Renal cortex interstitium (tissue), 11 donors: ENCODE data around the gene NAALAD2. TPM values are rescaled to one million over a fixed set of nuclear protein-coding genes. Genes with fewer than 3 reads are reported as not detected.
"Not testable (repeated sequence)": the region's sequence is repeated elsewhere in the genome, so short reads cannot be mapped to it uniquely, and the experiment has no call there.

Experiments
- DNase-seq, 11 donors: peaks; one replicate each; pipeline ENCODE4 v3.0.0-alpha.2; 2013; ENCODE audit warnings: low read depth in 9 of 11, low spot score in 4 of 11; ENCODE audit errors: extremely low read depth in 1 of 11
- polyA plus RNA-seq, 3 donors: library from polyadenylated mRNA; unstranded; fragments of 120-200 nt; gene quantifications; one replicate each; pipeline ENCODE4 v1.2.1, GENCODE V29; 2013; ENCODE audit not compliant: insufficient read length in 3 of 3

NAALAD2 gene
- polyA plus RNA-seq, 3 donors = 16.8 to 34.8 (median 23.8) TPM

DNA sequence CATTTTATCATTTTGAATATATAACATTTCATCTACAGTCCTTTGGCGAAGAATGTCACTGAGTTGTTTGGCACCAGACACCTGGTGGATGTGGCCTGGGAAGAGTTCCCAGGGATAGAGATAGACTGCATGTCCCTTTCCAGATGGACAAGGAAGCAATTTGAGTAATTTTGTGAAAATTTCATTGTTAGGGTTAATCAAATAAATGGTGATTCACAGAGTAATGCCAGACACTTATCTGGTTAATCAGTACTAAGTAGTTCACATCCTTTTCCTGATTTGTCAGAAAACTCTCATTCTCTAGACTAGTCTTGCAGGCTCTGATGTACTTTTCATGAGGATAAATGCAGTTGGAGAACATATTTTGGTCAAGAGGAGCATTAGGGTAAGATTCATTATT, 41.6 kb downstream of the NAALAD2 start:
- DNase-seq = no peak

DNA sequence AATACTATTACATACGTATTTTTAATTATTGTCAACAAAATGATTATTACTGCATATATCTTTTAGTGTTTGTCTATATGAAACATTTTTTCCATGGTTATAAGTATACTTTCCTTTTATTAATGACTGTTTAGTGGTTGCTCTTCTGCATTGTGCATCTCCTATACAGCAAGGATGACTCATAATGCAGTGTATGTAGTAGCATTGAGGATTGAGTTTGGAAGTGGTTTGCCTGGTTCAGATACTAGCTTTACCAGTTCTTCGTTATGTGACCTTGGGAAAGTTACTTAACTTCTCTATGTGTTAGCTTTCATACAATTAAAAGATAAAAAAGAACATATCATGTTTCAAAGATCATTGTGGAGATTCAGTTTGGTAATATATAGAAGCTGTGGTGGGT, 44.3 kb downstream of the NAALAD2 start:
- no peak for DNase-seq

DNA sequence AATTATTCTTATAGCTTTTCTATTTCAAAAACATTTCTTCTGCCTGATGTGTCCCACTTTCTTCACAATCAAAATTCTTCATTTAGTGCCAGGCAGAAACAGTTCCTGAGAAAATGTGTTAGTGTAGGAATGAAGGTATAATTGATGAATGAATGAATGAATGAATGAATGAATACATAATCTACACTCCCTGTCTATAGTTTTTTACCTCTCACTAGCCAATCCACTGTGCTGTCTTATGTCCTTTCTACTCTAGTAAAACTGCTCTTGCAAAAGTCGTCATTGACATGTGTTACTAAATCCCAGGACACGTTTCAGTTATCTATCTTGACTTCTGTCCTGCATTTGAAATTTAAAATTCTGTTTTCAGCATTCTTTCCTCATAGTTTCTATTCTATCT, 45.5 kb downstream of the NAALAD2 start:
- no peak for DNase-seq

DNA sequence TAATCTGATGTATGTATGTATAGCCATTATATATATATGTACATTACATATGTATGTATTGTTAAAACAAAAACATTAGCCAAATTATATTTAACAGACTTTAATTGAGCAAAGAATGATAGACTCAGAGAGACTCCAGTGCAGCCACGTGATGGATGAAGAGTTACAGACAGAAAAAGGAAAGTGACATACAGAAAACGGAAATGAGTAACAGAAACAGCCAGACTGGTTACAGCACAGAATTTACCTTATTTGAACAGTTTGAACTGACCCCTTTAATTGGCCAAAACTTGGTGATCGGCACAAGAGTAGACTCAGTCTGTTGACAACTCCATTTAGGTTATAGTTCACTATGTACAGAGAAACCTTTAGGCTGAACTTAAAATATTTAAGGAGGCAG, 53.4 kb downstream of the NAALAD2 start:
- no peak for DNase-seq

DNA sequence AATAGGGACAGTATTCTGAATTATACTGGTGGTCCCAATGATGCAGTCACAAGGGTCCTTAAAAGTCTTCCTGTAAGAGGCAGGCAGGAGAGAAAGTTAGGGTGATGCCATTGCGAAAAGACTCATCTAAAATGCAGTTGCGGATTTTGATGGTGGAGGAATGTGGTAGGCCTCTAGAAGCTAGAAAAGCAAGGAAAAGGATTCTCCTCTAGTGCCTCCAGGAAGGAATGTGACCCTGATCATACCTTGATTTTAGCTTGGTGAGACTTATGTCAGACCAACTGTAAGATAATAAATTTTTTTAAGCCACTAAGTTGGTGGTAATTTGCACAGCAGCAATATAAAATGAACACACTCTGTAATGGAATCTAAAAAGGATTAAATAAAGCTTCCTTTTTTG, 54.5 kb downstream of the NAALAD2 start:
- no peak for DNase-seq

DNA sequence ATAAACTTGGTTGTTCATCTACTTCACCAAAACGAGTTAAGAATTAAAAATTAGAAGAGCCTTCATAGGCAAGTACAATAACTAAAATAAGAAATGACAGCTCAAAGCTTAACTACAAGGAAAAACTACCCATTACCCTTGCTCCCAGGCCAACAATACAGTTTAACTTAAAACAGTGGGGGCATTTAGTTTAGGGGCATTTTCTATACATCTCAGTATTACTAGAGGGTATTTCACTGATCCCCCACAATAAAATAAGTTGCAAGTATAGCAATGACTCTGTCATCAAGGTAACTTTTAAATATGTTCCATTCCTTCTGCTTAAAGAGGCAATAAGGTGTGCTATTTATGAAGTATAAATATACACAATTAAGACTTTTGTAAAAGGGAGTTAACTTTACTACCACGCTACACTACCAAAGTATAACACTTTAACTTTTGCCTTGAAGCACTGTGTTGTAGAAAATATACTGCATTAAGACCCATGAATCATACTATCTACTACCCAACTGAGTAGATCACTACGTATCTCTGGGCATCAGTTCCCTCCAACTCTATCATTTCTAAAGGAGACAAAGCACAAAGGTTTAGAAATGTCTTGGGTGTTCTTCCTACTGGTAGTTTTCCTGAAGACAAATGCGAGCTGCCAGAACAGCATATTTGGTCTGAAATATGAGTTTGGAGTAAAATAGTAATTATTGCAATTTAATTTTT, 58.6 kb downstream of the NAALAD2 start:
- no peak for DNase-seq

DNA sequence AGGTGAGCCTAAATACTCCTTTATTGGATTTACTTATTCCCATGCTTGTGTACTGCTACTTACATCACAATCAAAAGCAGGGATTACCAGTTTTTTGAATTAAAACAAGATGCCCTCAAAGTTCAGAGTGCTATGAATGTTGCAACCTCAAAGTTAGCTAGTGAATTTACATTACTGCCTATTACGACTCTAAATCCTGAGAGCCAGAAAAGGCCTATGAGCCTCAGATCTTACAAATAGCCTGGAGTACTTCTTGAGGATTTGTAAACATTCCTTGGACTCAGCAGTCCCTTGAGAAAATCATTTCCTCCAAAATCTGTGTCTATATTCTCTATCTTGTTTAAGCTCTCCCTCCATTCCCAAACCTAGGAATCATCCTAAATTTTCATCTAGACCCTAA, 62.9 kb downstream of the NAALAD2 start:
- no peak for DNase-seq

DNA sequence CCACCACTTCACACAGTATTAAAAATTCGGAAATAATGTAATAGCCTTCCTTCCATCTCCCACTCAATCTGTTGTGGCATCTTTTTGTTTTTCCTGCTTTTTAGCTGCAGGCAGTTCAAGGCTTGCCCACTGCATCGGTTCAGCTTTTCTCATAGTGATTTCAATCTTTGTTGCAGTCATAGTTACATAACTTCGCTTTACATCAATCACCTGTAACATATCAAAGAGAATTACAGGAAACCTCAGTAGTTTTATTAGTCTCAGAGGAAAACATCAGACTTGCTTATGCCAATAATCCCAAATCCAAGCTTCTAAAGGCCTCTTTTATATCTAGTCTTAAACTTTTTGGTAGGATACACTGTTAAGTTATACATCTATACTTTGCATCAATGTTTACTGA, 67.9 kb downstream of the NAALAD2 start:
- no peak for DNase-seq

DNA sequence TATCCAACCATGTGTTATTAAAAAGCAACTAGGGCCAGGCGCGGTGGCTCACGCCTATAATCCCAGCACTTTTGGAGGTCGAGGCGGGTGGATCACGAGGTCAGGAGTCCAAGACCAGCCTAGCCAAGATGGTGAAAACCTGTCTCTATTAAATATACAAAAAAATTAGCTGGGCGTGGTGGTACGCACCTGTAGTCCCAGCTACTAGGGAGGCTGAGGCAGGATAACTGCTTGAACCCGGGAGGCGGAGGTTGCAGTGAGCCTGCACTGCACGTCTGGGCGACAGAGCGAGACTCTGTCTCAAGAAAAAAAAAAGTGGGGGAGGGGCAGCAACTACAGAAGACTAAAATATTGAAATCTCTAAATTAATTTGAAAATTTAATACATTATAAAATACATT, 69.9 kb downstream of the NAALAD2 start:
- no peak for DNase-seq

DNA sequence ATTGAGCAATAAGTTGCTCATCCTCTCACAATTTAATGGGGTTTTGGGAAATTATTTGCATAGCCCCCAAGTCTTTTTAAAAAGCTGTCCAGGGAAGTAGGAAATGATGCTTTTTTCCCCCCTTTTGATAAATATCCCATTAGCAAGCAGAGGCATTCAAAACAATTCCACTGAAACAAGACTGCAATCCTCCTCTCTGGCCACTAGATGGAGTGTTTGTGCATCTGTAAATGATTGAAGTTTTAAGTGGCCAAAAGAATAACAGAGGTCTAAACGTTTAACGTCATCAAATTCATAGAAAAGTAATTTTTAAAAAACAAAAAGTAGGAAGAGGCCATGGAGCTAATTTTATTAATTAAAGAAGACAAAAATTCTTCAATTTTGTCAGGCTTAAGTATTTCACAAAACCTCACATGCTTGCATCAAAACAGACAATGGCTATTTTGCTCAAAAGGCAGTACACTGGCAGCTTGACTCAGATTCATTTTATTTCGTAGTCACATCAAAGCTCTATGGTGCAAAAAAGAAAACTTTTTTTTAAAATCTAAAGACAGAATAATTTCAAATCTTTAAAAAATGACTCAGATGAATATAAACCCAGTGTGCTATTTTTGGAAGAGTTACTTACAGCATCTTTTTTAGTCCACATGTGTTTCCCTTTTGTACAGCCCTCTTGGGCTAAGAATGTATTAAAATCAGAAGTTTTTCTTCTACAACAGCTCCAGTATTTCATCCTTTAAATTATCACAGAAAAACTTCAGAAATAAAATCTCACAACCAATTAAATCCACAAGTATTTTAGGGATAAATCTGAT, 70.6 kb downstream of the NAALAD2 start:
- peak in 9 of 11 donors; percentile 10 to 57 (median 29) for DNase-seq

DNA sequence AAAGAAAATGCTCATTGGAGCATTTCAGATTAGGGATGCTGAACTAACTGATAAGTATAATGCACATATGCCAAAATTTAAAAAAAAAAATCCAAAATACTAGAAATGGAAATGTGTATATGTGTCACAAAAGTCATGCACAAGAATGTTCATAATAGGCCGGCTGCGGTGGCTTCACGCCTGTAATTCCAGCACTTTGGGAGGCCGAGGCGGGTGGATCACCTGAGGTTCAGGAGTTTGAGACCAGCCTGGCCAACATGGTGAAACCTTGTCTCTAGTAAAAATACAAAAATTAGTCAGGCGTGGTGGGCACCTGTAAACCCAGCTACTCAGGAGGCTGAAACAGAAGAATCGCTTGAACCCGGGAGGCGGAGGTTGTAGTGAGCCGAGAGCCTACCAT, 73.5 kb downstream of the NAALAD2 start:
- not testable (repeated sequence) for DNase-seq

DNA sequence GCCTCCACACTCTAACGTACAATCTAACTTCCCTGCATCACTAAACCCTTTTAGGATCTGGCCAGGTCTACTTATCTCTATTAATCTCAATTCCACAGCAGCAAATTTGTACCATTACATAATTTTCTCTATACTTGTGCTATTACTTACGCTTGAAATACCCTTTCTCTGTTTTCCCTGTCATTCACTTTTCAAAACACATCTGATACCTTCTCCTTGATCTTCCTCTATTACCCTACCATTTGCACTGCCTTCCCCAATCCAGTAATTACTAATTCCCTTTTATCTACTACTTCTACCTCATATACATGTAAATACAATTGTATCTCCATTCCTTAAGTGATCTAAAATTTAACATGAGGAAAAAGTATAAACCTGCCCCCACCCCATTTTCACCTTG, 74.4 kb downstream of the NAALAD2 start:
- DNase-seq = no peak

DNA sequence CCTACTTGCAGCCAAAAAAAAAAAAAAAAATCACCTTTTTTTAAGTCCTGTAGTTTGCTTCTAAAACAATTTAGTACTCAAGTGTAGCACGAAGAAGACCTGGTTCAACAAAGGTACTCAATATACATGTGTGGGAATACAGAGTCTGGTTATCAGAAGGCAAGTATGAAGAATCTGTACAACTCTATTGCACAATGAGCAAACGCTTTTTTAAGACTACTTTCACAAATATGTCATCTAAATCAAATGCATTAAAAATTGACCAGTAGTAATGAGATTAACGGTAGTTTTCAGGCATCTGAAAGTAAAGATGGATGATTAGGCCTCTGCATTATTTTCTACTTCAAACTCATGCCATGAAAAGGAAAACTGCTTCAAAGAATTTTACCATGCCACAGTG, 78.9 kb downstream of the NAALAD2 start:
- DNase-seq = no peak

DNA sequence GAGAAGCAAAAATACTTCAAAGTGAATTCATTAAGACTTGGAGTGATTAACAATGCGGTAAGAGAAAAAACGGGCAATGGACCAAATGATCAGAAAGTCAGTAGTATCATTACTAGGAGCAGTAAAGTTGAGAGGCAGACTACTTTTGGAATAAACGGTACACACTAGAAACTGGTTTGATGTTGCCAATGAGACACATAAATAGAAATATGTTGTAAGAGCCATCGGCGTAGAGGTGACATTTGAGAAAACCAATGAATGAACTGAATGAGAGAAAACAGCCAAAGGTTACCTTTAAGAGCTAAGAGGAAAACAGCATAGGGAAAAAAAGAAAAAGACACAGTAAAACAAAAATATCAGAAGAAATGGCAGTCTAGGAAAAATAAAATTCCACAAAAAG, 82.1 kb downstream of the NAALAD2 start:
- no peak for DNase-seq

DNA sequence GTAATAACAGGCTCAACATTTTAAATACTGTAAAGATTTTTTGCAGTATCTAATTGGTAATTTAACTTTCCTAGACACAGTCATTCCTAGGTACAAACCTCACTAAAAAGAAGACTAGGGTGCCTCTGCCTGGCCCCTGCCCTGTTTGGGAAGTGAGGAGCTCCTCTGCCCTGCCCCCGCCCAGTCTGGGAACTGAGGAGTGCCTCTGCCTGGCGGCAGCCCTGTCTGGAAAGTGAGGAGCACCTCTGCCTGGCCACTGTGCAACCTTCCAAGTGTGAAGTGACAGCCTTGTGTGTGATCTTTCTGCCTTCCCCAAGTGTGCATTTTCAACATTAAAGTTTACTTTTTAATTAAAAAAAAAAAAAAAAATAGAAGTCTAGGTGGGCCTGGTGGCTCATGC, 84.1 kb downstream of the NAALAD2 start:
- no peak for DNase-seq

DNA sequence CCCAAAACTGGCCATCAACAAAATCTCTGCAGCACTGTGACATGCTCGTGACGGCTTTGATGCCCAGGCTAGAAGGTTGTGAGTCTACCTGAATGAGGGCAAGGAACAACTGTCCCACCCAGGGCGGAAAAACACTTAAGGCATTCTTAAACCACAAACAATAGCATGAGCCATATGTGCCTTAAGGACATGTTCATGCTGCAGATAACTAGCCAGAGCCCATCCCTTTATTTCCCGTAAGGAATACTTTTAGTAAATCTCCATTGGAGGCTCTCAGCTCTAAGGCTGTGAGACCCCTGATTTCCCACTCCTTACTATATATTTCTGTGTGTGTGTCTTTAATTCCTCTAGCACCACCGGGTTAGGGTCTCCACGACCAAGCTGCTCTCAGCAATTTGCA, 85.0 kb downstream of the NAALAD2 start:
- no peak for DNase-seq

DNA sequence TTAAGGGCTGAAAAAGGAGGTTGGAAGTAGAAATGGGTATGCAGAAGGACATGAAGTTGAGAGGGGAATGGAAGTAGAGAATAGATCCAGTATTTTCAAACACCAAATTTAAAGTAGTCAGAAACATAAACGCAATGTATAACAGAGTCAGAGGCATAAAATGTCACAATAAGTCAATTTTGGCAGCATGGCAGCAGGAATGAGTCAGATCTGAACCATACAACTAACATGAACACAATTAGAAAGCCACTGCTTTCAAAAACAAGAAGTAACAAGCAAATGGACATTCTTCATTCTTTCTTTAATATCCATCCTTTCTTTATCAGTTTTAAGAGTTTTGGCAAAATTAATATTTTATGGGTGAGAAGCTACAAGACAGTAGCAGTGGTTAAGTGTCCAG, 85.9 kb downstream of the NAALAD2 start:
- DNase-seq = no peak

DNA sequence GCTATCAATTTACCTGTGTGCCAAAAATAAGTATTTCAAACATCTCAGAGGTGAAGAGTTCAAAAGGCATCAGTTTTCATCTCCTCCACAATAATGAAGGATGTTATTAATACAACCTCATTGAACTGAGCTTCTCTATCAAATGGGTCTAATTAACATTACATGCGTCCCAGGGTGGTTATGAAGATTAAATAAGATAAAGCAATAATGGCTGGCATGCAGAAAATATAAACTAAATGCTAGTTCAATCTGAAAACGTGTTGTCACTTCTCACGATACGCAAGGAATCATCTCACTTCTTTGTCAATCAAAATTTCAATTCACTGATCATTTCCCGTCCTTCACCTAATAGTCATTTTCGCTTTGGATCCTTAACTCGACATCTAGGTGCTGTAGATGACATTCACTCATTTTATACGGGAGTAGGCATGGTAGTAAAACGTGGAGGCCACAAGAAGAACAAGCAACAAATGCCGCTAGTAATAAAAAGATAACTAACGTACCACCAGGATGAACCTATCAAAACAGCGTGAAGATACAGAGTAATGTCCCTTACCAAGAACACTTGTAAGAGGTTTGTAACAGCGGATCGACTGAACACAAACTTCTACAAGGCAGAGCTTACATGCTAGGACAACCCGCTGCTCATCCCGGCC, 87.5 kb downstream of the NAALAD2 start:
- no peak for DNase-seq

DNA sequence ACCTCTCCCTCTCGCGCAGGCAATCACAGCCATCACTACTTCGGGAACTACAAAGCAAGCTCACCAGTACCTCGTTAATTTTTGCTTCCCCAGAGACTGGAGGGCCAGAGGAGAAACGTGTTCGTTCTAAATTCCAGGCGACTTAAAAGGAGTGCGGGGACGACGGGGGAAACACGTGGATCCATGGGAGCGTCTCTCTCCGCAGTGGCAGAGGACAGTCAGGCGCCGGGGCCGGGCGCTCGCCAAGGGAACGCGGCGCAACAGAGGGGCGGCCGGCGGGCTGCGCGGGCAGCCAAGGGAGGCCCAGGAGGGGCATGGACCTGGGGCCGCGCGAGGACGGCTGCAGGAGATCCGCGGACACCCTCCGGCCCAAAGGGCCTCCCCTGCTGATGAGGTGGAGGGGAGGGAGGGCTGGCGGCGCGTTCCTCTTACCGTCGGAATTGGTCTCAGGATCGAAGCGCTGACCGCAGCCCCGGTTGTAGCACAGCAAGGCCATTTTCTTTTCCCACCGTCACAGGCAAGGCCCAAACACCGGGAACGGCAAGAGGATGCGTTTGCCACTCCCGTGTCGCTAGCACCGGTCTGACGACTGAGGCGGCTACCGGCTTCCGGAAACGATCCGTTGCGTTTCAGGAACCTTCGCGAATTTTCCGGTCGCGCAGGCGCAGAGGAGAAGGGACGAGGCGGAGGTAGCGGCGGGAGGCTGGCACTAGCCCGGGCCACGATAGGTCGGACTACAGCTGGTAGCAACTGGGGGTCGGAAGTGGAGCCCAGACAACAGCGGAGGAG, 88.2 kb downstream of the NAALAD2 start, which contains the start of gene CHORDC1:
TSS of gene CHORDC1 (minus strand) at position 591 of the 789 bp plus-strand sequence. CDS start at position 496, 95 bp downstream.
- peak; percentile 59 to 85 (median 78) for DNase-seq
